Measurements from ENCODE around the gene PIP5K1C.

DNA sequence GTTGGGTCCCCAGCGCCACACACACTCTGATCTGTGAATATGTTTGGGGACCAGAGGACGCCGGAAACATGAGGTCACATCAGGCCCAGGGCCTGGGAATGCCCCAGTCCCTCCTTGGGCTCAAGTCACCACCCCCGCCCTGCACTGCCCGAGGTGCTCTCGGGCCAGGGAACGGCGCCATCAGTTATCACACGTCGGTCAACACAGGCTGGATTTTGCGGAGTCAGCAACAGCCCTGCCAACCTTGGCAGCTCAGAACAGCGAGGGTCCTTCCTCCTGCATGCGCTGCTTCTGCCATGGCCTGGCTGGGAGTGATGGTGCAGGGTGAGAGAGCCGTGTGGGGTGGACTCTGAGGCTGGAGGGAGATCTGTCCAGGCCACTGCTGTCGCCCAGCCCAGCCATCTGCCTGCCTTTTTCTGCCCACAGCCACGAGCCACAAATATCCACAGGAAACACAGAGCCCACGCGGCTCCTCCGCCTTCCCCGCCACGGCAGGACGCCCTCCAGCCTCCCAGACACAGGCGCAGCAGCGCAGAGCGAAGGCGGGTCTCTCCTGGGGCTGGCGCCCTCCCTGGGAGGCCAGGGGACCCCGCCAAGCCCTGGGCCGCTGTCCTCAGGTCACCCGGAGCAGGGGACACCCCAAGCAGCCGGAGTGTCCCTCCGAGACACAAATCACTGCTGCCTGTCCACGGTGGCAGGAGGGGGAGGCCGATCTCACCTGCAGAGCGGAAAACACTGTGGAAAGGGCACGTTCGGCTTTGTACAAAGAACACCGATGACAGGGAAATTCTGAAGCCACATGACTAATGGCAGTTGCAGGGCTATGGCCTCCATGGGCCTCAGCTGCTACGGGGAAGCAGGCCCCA is 42.0 kb downstream of the PIP5K1C start:
- TF ChIP-seq POLR2AphosphoS5 (IDR thresholded peaks at IDR 0.05): peak in 2 of 3 donors; percentile 29 to 47
- TF ChIP-seq POLR2A (IDR thresholded peaks at IDR 0.05): no peak
- TF ChIP-seq, protein P1, sequence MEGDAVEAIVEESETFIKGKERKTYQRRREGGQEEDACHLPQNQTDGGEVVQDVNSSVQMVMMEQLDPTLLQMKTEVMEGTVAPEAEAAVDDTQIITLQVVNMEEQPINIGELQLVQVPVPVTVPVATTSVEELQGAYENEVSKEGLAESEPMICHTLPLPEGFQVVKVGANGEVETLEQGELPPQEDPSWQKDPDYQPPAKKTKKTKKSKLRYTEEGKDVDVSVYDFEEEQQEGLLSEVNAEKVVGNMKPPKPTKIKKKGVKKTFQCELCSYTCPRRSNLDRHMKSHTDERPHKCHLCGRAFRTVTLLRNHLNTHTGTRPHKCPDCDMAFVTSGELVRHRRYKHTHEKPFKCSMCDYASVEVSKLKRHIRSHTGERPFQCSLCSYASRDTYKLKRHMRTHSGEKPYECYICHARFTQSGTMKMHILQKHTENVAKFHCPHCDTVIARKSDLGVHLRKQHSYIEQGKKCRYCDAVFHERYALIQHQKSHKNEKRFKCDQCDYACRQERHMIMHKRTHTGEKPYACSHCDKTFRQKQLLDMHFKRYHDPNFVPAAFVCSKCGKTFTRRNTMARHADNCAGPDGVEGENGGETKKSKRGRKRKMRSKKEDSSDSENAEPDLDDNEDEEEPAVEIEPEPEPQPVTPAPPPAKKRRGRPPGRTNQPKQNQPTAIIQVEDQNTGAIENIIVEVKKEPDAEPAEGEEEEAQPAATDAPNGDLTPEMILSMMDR (IDR thresholded peaks at IDR 0.05 in 8 of 11, conservative IDR thresholded peaks at IDR 0.05 in 3 of 11): no peak
